ENCODE results near the gene ASB13.
"Not testable (repeated sequence)": the region's sequence is repeated elsewhere in the genome, so short reads cannot be mapped to it uniquely, and the experiment has no call there.

ASB13 gene

GRCh38 chr10:5595591-5595990 is 70.8 kb downstream of the ASB13 start:
- Mint-ChIP-seq H3K27me3 (peaks cover 34% of the 10 kb centered on the region), H3K36me3 (ENCODE audit: low read depth) (no peaks in the 10 kb centered on the region), H3K27ac (no peak overlapping the region), H3K4me3 (no peak overlapping the region), H3K4me1 (ENCODE audit: low read depth) (peaks cover 11% of the 10 kb centered on the region), H3K9me3 (no peaks in the 10 kb centered on the region)
- intact Hi-C loops (cut with micrococcal nuclease) = no loop called here

GRCh38 chr10:5595095-5595494 is 71.3 kb downstream of the ASB13 start:
- intact Hi-C loops (cut with micrococcal nuclease) = no loop called here
- Mint-ChIP-seq H3K36me3 (ENCODE audit: low read depth) (no peaks in the 10 kb centered on the region), H3K4me1 (ENCODE audit: low read depth) (peaks cover 11% of the 10 kb centered on the region), H3K27me3 (peaks cover 34% of the 10 kb centered on the region), H3K9me3 (no peaks in the 10 kb centered on the region), H3K4me3 (no peak overlapping the region), H3K27ac (no peak overlapping the region)

- Mint-ChIP-seq H3K4me3 (no peak overlapping the region), H3K4me1 (ENCODE audit: low read depth) (peaks cover 17% of the 10 kb centered on the region), H3K9me3 (no peaks in the 10 kb centered on the region), H3K36me3 (ENCODE audit: low read depth) (no peaks in the 10 kb centered on the region), H3K27ac (no peak overlapping the region), H3K27me3 (peaks cover 39% of the 10 kb centered on the region)
- intact Hi-C loops (cut with micrococcal nuclease) = no loop called here
Observed at GRCh38 chr10:5594271-5595049, 71.9 kb downstream of the ASB13 start.

GRCh38 chr10:5593347-5593746 is 73.0 kb downstream of the ASB13 start:
- Mint-ChIP-seq H3K27me3 (peaks cover 44% of the 10 kb centered on the region), H3K4me1 (ENCODE audit: low read depth) (peaks cover 28% of the 10 kb centered on the region)
- H3K4me3 Mint-ChIP-seq; H3K9me3 Mint-ChIP-seq; intact Hi-C loops (cut with micrococcal nuclease); H3K36me3 Mint-ChIP-seq (ENCODE audit: low read depth); H3K27ac Mint-ChIP-seq: not testable (repeated sequence)

GRCh38 chr10:5592070-5592469 is 74.3 kb downstream of the ASB13 start:
- Mint-ChIP-seq H3K4me3 (no peak overlapping the region), H3K27me3 (peaks cover 40% of the 10 kb centered on the region), H3K9me3 (no peaks in the 10 kb centered on the region), H3K36me3 (ENCODE audit: low read depth) (no peaks in the 10 kb centered on the region), H3K27ac (no peak overlapping the region), H3K4me1 (ENCODE audit: low read depth) (peaks cover 33% of the 10 kb centered on the region)
- intact Hi-C loops (cut with micrococcal nuclease) = no loop called here

- peaks cover 43% of the 10 kb centered on the region for H3K27me3 Mint-ChIP-seq
- intact Hi-C loops (cut with micrococcal nuclease) = no loop called here
- no peak overlapping the region for H3K27ac Mint-ChIP-seq
- H3K4me3 Mint-ChIP-seq = no peak overlapping the region
- no peaks in the 10 kb centered on the region for H3K9me3 Mint-ChIP-seq
- H3K4me1 Mint-ChIP-seq (ENCODE audit: low read depth) = peaks cover 37% of the 10 kb centered on the region
- no peaks in the 10 kb centered on the region for H3K36me3 Mint-ChIP-seq (ENCODE audit: low read depth)
Observed at GRCh38 chr10:5591336-5591824, 75.0 kb downstream of the ASB13 start.

GRCh38 chr10:5590816-5591215 is 75.6 kb downstream of the ASB13 start:
- Mint-ChIP-seq H3K36me3 (ENCODE audit: low read depth) (no peaks in the 10 kb centered on the region), H3K27me3 (peaks cover 41% of the 10 kb centered on the region), H3K27ac (no peak overlapping the region), H3K9me3 (no peaks in the 10 kb centered on the region), H3K4me3 (no peak overlapping the region), H3K4me1 (ENCODE audit: low read depth) (peaks cover 32% of the 10 kb centered on the region)
- intact Hi-C loops (cut with micrococcal nuclease) = no loop called here

GRCh38 chr10:5589661-5590511 is 76.5 kb downstream of the ASB13 start:
- Mint-ChIP-seq H3K4me3 (no peak overlapping the region), H3K9me3 (no peaks in the 10 kb centered on the region), H3K4me1 (ENCODE audit: low read depth) (peaks cover 36% of the 10 kb centered on the region), H3K36me3 (ENCODE audit: low read depth) (no peaks in the 10 kb centered on the region), H3K27ac (peak overlapping the region; percentile 41), H3K27me3 (peaks cover 44% of the 10 kb centered on the region)
- intact Hi-C loops (cut with micrococcal nuclease) = no loop called here

GRCh38 chr10:5589011-5589660 is 77.3 kb downstream of the ASB13 start:
- Mint-ChIP-seq H3K36me3 (ENCODE audit: low read depth) (no peaks in the 10 kb centered on the region), H3K4me1 (ENCODE audit: low read depth) (peaks cover 34% of the 10 kb centered on the region), H3K27me3 (peaks cover 45% of the 10 kb centered on the region), H3K27ac (peak overlapping the region; percentile 50), H3K4me3 (no peak overlapping the region), H3K9me3 (no peaks in the 10 kb centered on the region)
- intact Hi-C loops (cut with micrococcal nuclease) = no loop called here
